Gastroesophageal sphincter (tissue), 4 donors: ENCODE results near the gene FZD2. TPM values are rescaled to one million over a fixed set of nuclear protein-coding genes. Genes with fewer than 3 reads are reported as not detected.

Source experiments
- ATAC-seq: fragments of 150-250 bp; one replicate; pipeline ENCODE4 v1.9.1; 2016; ENCODE audit warnings: mild to moderate bottlenecking, moderate library complexity
- H3K27ac ChIP-seq, 4 donors: fragments of 200-600 bp; sonication (generic) in 3 of 4; 1 replicate in 3 of 4; 2 replicates in 1 of 4; pipeline ENCODE4 v1.5.1; 2016 to 2019
- H3K27me3 ChIP-seq: fragments of 200-600 bp; sonication (generic); one replicate; pipeline ENCODE4 v1.5.1; 2019
- H3K36me3 ChIP-seq, 2 donors: fragments of 200-600 bp; sonication (generic); one replicate each; pipeline ENCODE4 v1.5.1; 2019; ENCODE audit warnings: control low read depth in 1 of 2
- H3K4me1 ChIP-seq, 3 donors: fragments of 200-600 bp; sonication (generic); 1 replicate in 2 of 3; 2 replicates in 1 of 3; pipeline ENCODE4 v1.5.1; 2016 to 2019; ENCODE audit warnings: control low read depth in 2 of 3
- H3K4me3 ChIP-seq, 2 donors: fragments of 200-600 bp; sonication (generic); one replicate each; pipeline ENCODE4 v1.5.1; 2019; ENCODE audit warnings: mild to moderate bottlenecking in 1 of 2, moderate library complexity in 1 of 2
- H3K9me3 ChIP-seq, 3 donors: fragments of 200-600 bp; sonication (generic); one replicate each; pipeline ENCODE4 v1.5.1; 2017 to 2019; ENCODE audit warnings: control low read depth in 2 of 3
- CTCF ChIP-seq, 4 experiments: fragments of 200-600 bp in 2 of 4; fragments of 450-650 bp in 2 of 4; sonication (generic) in 1 of 4; IDR thresholded peaks; one replicate each; pipeline ENCODE4 v1.5.1; 2017 to 2019; ENCODE audit warnings: antibody characterized with exemption in 4 of 4, mild to moderate bottlenecking in 2 of 4, moderate library complexity in 2 of 4
- EP300 ChIP-seq: sonication (generic); formaldehyde crosslinking; IDR thresholded peaks from one replicate; pipeline ENCODE4 v1.6.1; 2017; ENCODE audit warnings: antibody characterized with exemption, mild to moderate bottlenecking
- POLR2A ChIP-seq, 2 donors: fragments of 450-650 bp; IDR thresholded peaks; one replicate each; pipeline ENCODE4 v1.6.1; 2017; ENCODE audit warnings: antibody characterized with exemption in 2 of 2, mild to moderate bottlenecking in 2 of 2, moderate library complexity in 1 of 2
- POLR2AphosphoS5 ChIP-seq: sonication (generic); formaldehyde crosslinking; IDR thresholded peaks from one replicate; pipeline ENCODE4 v1.6.1; 2017; ENCODE audit warnings: antibody characterized with exemption
- WGBS, 2 donors: methylation state at CpG; one replicate each; pipeline ENCODE4 v1.1.5; 2018; ENCODE audit warnings: low coverage in 1 of 2; 5-methylcytosine and 5-hydroxymethylcytosine counted together
- total RNA-seq, 4 donors: library from RNA; depleted of rRNA; stranded (reverse); fragments of >200 nt; gene quantifications; one replicate each; pipeline ENCODE4 v1.1.0, GENCODE V29; 2016

Gene FZD2
- total RNA-seq, 4 donors from 2014 or later, result 1.5 to 2.7 (median 1.6) TPM

GRCh38 chr17:44556166-44556831, 985 bp upstream of the FZD2 start:
- Histone ChIP-seq H3K27ac (peak overlapping the region; percentile 10 to 83 (median 76)), H3K36me3 (no peaks in the 10 kb centered on the region), H3K27me3 (peaks cover 43% of the 10 kb centered on the region), H3K4me3 (peak overlapping the region; percentile 64 to 78), H3K4me1 (peaks cover 0 to 44% (median 2%) of the 10 kb centered on the region in 3 donors), H3K9me3 (no peaks in the 10 kb centered on the region)
- 0% methylated on average over 13 to 25 of the region's 28 CpGs for WGBS, 2 donors
- peak; percentile 50 for ATAC-seq
- TF ChIP-seq CTCF (IDR thresholded peaks at IDR 0.05) (no peak), POLR2AphosphoS5 (no peak), POLR2A (IDR thresholded peaks at IDR 0.05) (no peak), EP300 (no peak)

GRCh38 chr17:44557651-44558285, 484 bp downstream of the FZD2 start:
- no peaks in the 10 kb centered on the region for H3K9me3 ChIP-seq
- peak overlapping the region in 3 of 4 donors; percentile 67 to 83 (median 81) for H3K27ac ChIP-seq
- peak overlapping the region; percentile 64 to 78 for H3K4me3 ChIP-seq
- peak; percentile 13 for ATAC-seq
- TF ChIP-seq CTCF (IDR thresholded peaks at IDR 0.05) (no peak), POLR2A (IDR thresholded peaks at IDR 0.05) (no peak), POLR2AphosphoS5 (no peak), EP300 (no peak)
- no peaks in the 10 kb centered on the region for H3K36me3 ChIP-seq
- peaks cover 0 to 44% (median 2%) of the 10 kb centered on the region in 3 donors for H3K4me1 ChIP-seq
- WGBS, 2 donors, result no CpG with 5 or more reads among the region's 69 CpGs
- H3K27me3 ChIP-seq, result peaks cover 57% of the 10 kb centered on the region

GRCh38 chr17:44558334-44558709, 1.0 kb downstream of the FZD2 start:
- WGBS, 2 donors, result 20% methylated on average over 1 of the region's 31 CpGs; no CpG with 5 or more reads in 1 of the 2 donors
- peak overlapping the region in 1 of 2 donors; percentile 64 for H3K4me3 ChIP-seq
- no peak for ATAC-seq
- peaks cover 0 to 44% (median 2%) of the 10 kb centered on the region in 3 donors for H3K4me1 ChIP-seq
- peak overlapping the region in 2 of 4 donors; percentile 67 to 81 for H3K27ac ChIP-seq
- H3K27me3 ChIP-seq, result peaks cover 63% of the 10 kb centered on the region
- no peak for TF ChIP-seq EP300
- TF ChIP-seq POLR2AphosphoS5, result no peak
- TF ChIP-seq POLR2A (IDR thresholded peaks at IDR 0.05), result no peak
- no peak for TF ChIP-seq CTCF (IDR thresholded peaks at IDR 0.05)
- H3K9me3 ChIP-seq, result no peaks in the 10 kb centered on the region
- H3K36me3 ChIP-seq, result no peaks in the 10 kb centered on the region

GRCh38 chr17:44558710-44559633, 1.7 kb downstream of the FZD2 start:
- WGBS, 2 donors, result 20 to 33% methylated on average over 19 to 27 of the region's 74 CpGs
- Histone ChIP-seq H3K4me3 (peak overlapping the region in 1 of 2 donors; percentile 64), H3K9me3 (no peaks in the 10 kb centered on the region), H3K27ac (no peak overlapping the region), H3K4me1 (peaks cover 0 to 44% (median 2%) of the 10 kb centered on the region in 3 donors), H3K36me3 (no peaks in the 10 kb centered on the region), H3K27me3 (peaks cover 70% of the 10 kb centered on the region)
- ATAC-seq, result no peak
- TF ChIP-seq POLR2AphosphoS5, result no peak
- TF ChIP-seq EP300, result no peak
- no peak for TF ChIP-seq POLR2A (IDR thresholded peaks at IDR 0.05)
- TF ChIP-seq CTCF (IDR thresholded peaks at IDR 0.05), result no peak
